K562 (cell line): ENCODE measurements around the gene PRKCSH. TPM values are rescaled to one million over a fixed set of nuclear protein-coding genes. Genes with fewer than 3 reads are reported as not detected.

ENCODE experiments used
- ASH1L ChIP-seq: fragments of 450-650 bp; IDR thresholded peaks from 2 replicates; pipeline ENCODE4 v1.6.1; 2018; ENCODE audit warnings: borderline replicate concordance, mild to moderate bottlenecking, low read depth; ENCODE audit not compliant: partially characterized antibody
- CC2D1A ChIP-seq: fragments of 450-650 bp; IDR thresholded peaks from 2 replicates; pipeline ENCODE4 v1.6.1; 2017; ENCODE audit warnings: mild to moderate bottlenecking
- DEAF1 ChIP-seq: fragments of 450-650 bp; formaldehyde crosslinking; IDR thresholded peaks from 2 replicates; pipeline ENCODE4 v1.4.0; 2020; ENCODE audit warnings: mild to moderate bottlenecking, moderate library complexity
- DNMT1 ChIP-seq: fragments of 450-650 bp; IDR thresholded peaks from 2 replicates; pipeline ENCODE4 v1.6.1; 2016; ENCODE audit warnings: antibody characterized with exemption, mild to moderate bottlenecking
- E2F5 ChIP-seq: sonication (generic); formaldehyde crosslinking; IDR thresholded peaks from 2 replicates; pipeline ENCODE4 v1.8.0; 2022; ENCODE audit warnings: mild to moderate bottlenecking, missing genetic modification reagents
- ELF2 ChIP-seq: fragments of 250-450 bp; sonication (Bioruptor Pico); IDR thresholded peaks from 2 replicates; pipeline ENCODE4 v1.5.0; 2021; ENCODE audit warnings: mild to moderate bottlenecking
- MLLT1 ChIP-seq, 2 experiments: fragments of 450-650 bp; IDR thresholded peaks; 2 replicates each; pipeline ENCODE4 v1.6.1; 2016
- MTA1 ChIP-seq: fragments of 450-650 bp; IDR thresholded peaks from 2 replicates; pipeline ENCODE4 v1.6.1; 2017; ENCODE audit warnings: borderline replicate concordance
- PHF20 ChIP-seq: fragments of 450-650 bp; IDR thresholded peaks from 2 replicates; pipeline ENCODE4 v1.6.1; 2018; ENCODE audit not compliant: partially characterized antibody
- POLR2AphosphoS2 ChIP-seq: IDR thresholded peaks from 2 replicates; pipeline ENCODE4 v1.6.1; 2012; ENCODE audit warnings: low read length, improper control_type of control experiment
- RBM22 ChIP-seq: fragments of 200-400 bp; formaldehyde crosslinking; IDR thresholded peaks from 2 replicates; pipeline ENCODE4 v1.6.1; 2018; ENCODE audit warnings: low read length, low read depth; ENCODE audit not compliant: poor library complexity, severe bottlenecking
- SNIP1 ChIP-seq: fragments of 450-650 bp; IDR thresholded peaks from 2 replicates; pipeline ENCODE4 v1.7.1; 2017; ENCODE audit warnings: low read depth, mild to moderate bottlenecking
- TBP ChIP-seq: optimal IDR thresholded peaks from 2 replicates; pipeline ENCODE3; 2011; ENCODE audit warnings: low read depth, low read length, improper control_type of control experiment
- THAP12 ChIP-seq: fragments of 250-450 bp; sonication (Bioruptor Pico); IDR thresholded peaks from 2 replicates; pipeline ENCODE4 v1.9.0; 2021; ENCODE audit warnings: mild to moderate bottlenecking, inconsistent platforms
- TRIM24 ChIP-seq, 2 experiments: fragments of 450-650 bp; IDR thresholded peaks; 2 replicates each; pipeline ENCODE4 v1.6.1; 2016
- ZBTB1 ChIP-seq: sonication (generic); formaldehyde crosslinking; IDR thresholded peaks from 2 replicates; pipeline ENCODE4 v1.8.1; 2023; ENCODE audit warnings: missing genetic modification reagents, low read depth, mild to moderate bottlenecking, borderline replicate concordance
- ZNF140 ChIP-seq: fragments of 250-450 bp; sonication (Bioruptor Pico); IDR thresholded peaks from 2 replicates; pipeline ENCODE4 v1.8.0; 2021; ENCODE audit warnings: moderate library complexity, mild to moderate bottlenecking, inconsistent platforms
- ZNF175 ChIP-seq: fragments of 200-800 bp; sonication (Bioruptor generic); IDR thresholded peaks from 2 replicates; pipeline ENCODE4 v1.6.1; 2016; ENCODE audit warnings: low read depth, mild to moderate bottlenecking, missing genetic modification characterization, missing compliant biosample characterization
- ZNF511 ChIP-seq: sonication (generic); formaldehyde crosslinking; IDR thresholded peaks from 2 replicates; pipeline ENCODE4 v1.8.0; 2022; ENCODE audit warnings: mild to moderate bottlenecking, missing genetic modification reagents
- polyA plus RNA-seq, 8 experiments: library from polyadenylated mRNA; depleted of rRNA in 4 of 8; stranded (reverse) in 5 of 8; unstranded in 3 of 8; fragments of >200 nt; fragmentation: Nextera tagmentation in 2 of 8; fragmentation: Illumina TruSeq in 1 of 8; extraction: Ambion mirVana in 2 of 8; extraction: Trizol in 1 of 8; gene quantifications; 2 replicates each; pipeline versions ENCODE4 v1.2.1 to v1.2.3, GENCODE V29; 2011 to 2014; ENCODE audit warnings: inconsistent platforms in 1 of 8, missing spikeins in 1 of 8
- total RNA-seq, 7 experiments: library from RNA; depleted of rRNA in 6 of 7; stranded (reverse); fragments of >200 nt in 6 of 7; fragmentation: Illumina TruSeq in 2 of 7; extraction: Trizol in 2 of 7; gene quantifications; 2 replicates each; pipeline versions ENCODE4 v1.2.1 to v1.2.3, GENCODE V29; 2011 to 2021; ENCODE audit warnings: low replicate concordance in 1 of 7

PRKCSH gene
- total and polyA plus RNA-seq, 9 of the 15 experiments (the other 6 are each of a cell fraction or from before 2014, with no cell fraction given): 2.3 to 297 (median 48.1) TPM

- TF ChIP-seq POLR2AphosphoS2: no peak
- TF ChIP-seq PHF20: no peak
- TF ChIP-seq TBP: no peak
- no peak for TF ChIP-seq ASH1L
- no peak for TF ChIP-seq THAP12 (CRISPR knock-in tag)
- TF ChIP-seq ZNF140 (CRISPR knock-in tag): no peak
- no peak for TF ChIP-seq DEAF1 (CRISPR knock-in tag)
- TF ChIP-seq DNMT1: peak; percentile 76; the same call in 1 of the 2 replicates
- no peak for TF ChIP-seq MLLT1 (IDR thresholded peaks at IDR 0.05)
- TF ChIP-seq E2F5 (CRISPR knock-in tag): no peak
- TF ChIP-seq ZNF175 (CRISPR knock-in tag): no peak
- no peak for TF ChIP-seq ZBTB1 (CRISPR knock-in tag)
- no peak for TF ChIP-seq ZNF511 (CRISPR knock-in tag)
- 0 out of 4 replicates have a peak, but pooled peaks of 1 of the 2 experiments have one; percentile 5 for TF ChIP-seq TRIM24 (IDR thresholded peaks at IDR 0.05)
- no peak for TF ChIP-seq ELF2 (CRISPR knock-in tag)
- TF ChIP-seq SNIP1: no peak
- 0 out of 2 replicates have a peak, but pooled peaks have one; percentile 30 for TF ChIP-seq CC2D1A
- no peak; the same call in 1 of the 2 replicates for TF ChIP-seq MTA1
- no peak for TF ChIP-seq RBM22
- TF ChIP-seq, all 486 proteins: peak for 15
These were observed 16.6 kb downstream of the PRKCSH start (continued) for GRCh38 chr19:11451871-11452619.
